Right lobe of liver (tissue), 6 donors: ENCODE measurements around the gene MLIP. TPM values are rescaled to one million over a fixed set of nuclear protein-coding genes. Genes with fewer than 3 reads are reported as not detected.

ENCODE experiments used
- ATAC-seq, 4 donors: fragments of 200-7000 bp; cut with Tn5 transposase; one replicate each; pipeline ENCODE4 v1.9.1; 2020; ENCODE audit warnings: mild to moderate bottlenecking in 4 of 4, moderate library complexity in 4 of 4
- DNase-seq, 3 donors: peaks; one replicate each; pipeline ENCODE4 v3.0.0-alpha.2; 2020
- H3K27ac ChIP-seq, 3 donors: fragments of 200-600 bp; one replicate each; pipeline ENCODE4 v1.8.0; 2022
- H3K27me3 ChIP-seq, 2 donors: fragments of 200-600 bp; one replicate each; pipeline ENCODE4 v1.8.0; 2022
- H3K36me3 ChIP-seq, 4 donors: fragments of 200-600 bp; sonication (generic) in 1 of 4; one replicate each; pipeline versions ENCODE4 v1.5.1 to v1.8.0; 2017 to 2022; ENCODE audit warnings: control low read depth in 1 of 4
- H3K4me1 ChIP-seq, 4 donors: fragments of 200-600 bp; sonication (generic) in 1 of 4; one replicate each; pipeline versions ENCODE4 v1.5.1 to v1.8.0; 2017 to 2022; ENCODE audit warnings: control low read depth in 1 of 4
- H3K4me3 ChIP-seq, 3 donors: fragments of 200-600 bp; one replicate each; pipeline ENCODE4 v1.8.0; 2022
- H3K9me3 ChIP-seq, 4 donors: fragments of 200-600 bp; sonication (generic) in 1 of 4; one replicate each; pipeline versions ENCODE4 v1.5.1 to v1.8.0; 2017 to 2022; ENCODE audit warnings: control low read depth in 1 of 4
- CTCF ChIP-seq, 4 donors: fragments of 200-600 bp in 3 of 4; fragments of 450-650 bp in 1 of 4; IDR thresholded peaks; one replicate each; pipeline versions ENCODE4 v1.5.1 to v1.8.0; 2016 to 2022; ENCODE audit warnings: antibody characterized with exemption in 4 of 4, mild to moderate bottlenecking in 2 of 4
- POLR2A ChIP-seq: fragments of 450-650 bp; IDR thresholded peaks from one replicate; pipeline ENCODE4 v1.6.1; 2017; ENCODE audit warnings: antibody characterized with exemption, mild to moderate bottlenecking
- WGBS: methylation state at CpG from one replicate; pipeline ENCODE4 v1.1.6; 2018; ENCODE audit warnings: low coverage, low lambda C conversion rate; ENCODE audit not compliant: insufficient coverage; ENCODE audit errors: missing lambda C conversion rate; 5-methylcytosine and 5-hydroxymethylcytosine counted together
- intact Hi-C, 2 donors: fragments of 100-400 bp; cut with DNase I; formaldehyde crosslinking; loops; one replicate each; pipeline versions ENCODE4 v1.11.2 to v1.14.1; 2022
- total RNA-seq, 6 experiments: library from RNA; depleted of rRNA in 2 of 6; stranded (reverse); fragments of >200 nt in 2 of 6; fragmentation: NEBNext Ultra II Directional in 3 of 6; extraction: Animal tissue kit (Norgen Biotek cat#: 25700) in 3 of 6; gene quantifications; one replicate each; pipeline versions ENCODE4 v1.1.0 to v1.2.4, GENCODE V29; 2016 to 2023
- donor health status: DM: no; HTN: yes; CAD: no.
- donor health status: DM: no; HTN: no; CAD: no.
- donor health status: DM: no; HTN: no; CAD: no.
- donor health status: DM: no; HTN: yes; CAD: no.
- donor health status: DM: no; HTN: yes; CAD: no.

The MLIP gene
- total RNA-seq, 6 experiments from 2014 or later, result 20.2 to 64.6 (median 24.4) TPM

GRCh38 chr6:54291738-54292137 lies 180.5 kb downstream of the MLIP start:
- ATAC-seq, result no peak
- WGBS, result 65% methylated on average over 2 of the region's 2 CpGs
- Histone ChIP-seq H3K27ac (no peak overlapping the region), H3K36me3 (no peaks in the 10 kb centered on the region), H3K27me3 (no peaks in the 10 kb centered on the region), H3K4me1 (no peaks in the 10 kb centered on the region), H3K9me3 (no peaks in the 10 kb centered on the region), H3K4me3 (no peak overlapping the region)
- no peak for DNase-seq
- TF ChIP-seq CTCF (IDR thresholded peaks at IDR 0.05) (no peak), POLR2A (no peak)
- intact Hi-C loops, result no loop called here

- Histone ChIP-seq H3K4me1 (no peaks in the 10 kb centered on the region), H3K27me3 (no peaks in the 10 kb centered on the region), H3K27ac (no peak overlapping the region), H3K9me3 (no peaks in the 10 kb centered on the region), H3K36me3 (no peaks in the 10 kb centered on the region), H3K4me3 (no peak overlapping the region)
- TF ChIP-seq POLR2A (no peak), CTCF (IDR thresholded peaks at IDR 0.05) (no peak)
- no CpG with 5 or more reads among the region's 8 CpGs for WGBS
- ATAC-seq (peak in 1 of 4 donors; percentile 10), DNase-seq (peak in 1 of 3 donors; percentile 48)
- intact Hi-C loops, result no loop called here
These were observed 183.8 kb downstream of the MLIP start for GRCh38 chr6:54294965-54295532.

GRCh38 chr6:54299542-54300269 lies 188.5 kb downstream of the MLIP start:
- intact Hi-C loops, result no loop called here

GRCh38 chr6:54301770-54302169 lies 190.5 kb downstream of the MLIP start:
- DNase-seq (no peak), ATAC-seq (no peak)
- TF ChIP-seq POLR2A, result no peak
- TF ChIP-seq CTCF (IDR thresholded peaks at IDR 0.05), result no peak
- Histone ChIP-seq H3K9me3 (no peaks in the 10 kb centered on the region), H3K4me3 (no peak overlapping the region), H3K4me1 (no peaks in the 10 kb centered on the region), H3K27me3 (no peaks in the 10 kb centered on the region), H3K27ac (no peak overlapping the region), H3K36me3 (no peaks in the 10 kb centered on the region)
- intact Hi-C loops, result no loop called here

More at GRCh38 chr6:54299542-54300269, 188.5 kb downstream of the MLIP start:
- no peaks in the 10 kb centered on the region for H3K4me1 ChIP-seq
- ATAC-seq (no peak), DNase-seq (no peak)
- no peaks in the 10 kb centered on the region for H3K36me3 ChIP-seq
- H3K9me3 ChIP-seq, result no peaks in the 10 kb centered on the region
- H3K27ac ChIP-seq, result no peak overlapping the region
- H3K27me3 ChIP-seq, result no peaks in the 10 kb centered on the region
- TF ChIP-seq POLR2A, result no peak
- no peak for TF ChIP-seq CTCF (IDR thresholded peaks at IDR 0.05)
- WGBS, result 47% methylated on average over 2 of the region's 2 CpGs
- no peak overlapping the region for H3K4me3 ChIP-seq
